T-cell (primary cell): ENCODE data around the gene MFAP1. TPM values are rescaled to one million over a fixed set of nuclear protein-coding genes. Genes with fewer than 3 reads are reported as not detected.
"Not testable (repeated sequence)": the region's sequence is repeated elsewhere in the genome, so short reads cannot be mapped to it uniquely, and the experiment has no call there.

ENCODE experiments used
- ATAC-seq, 4 experiments: fragments of 200-7000 bp in 3 of 4; fragments of 150-1000 bp in 1 of 4; cut with Tn5 transposase; replicated peaks in 1 of 4; 1 replicate in 3 of 4; 2 replicates in 1 of 4; pipeline ENCODE4 v1.10.0; 2021; ENCODE audit warnings: moderate library complexity in 3 of 4, mild to moderate bottlenecking in 2 of 4, moderate number of reproducible peaks in 1 of 4
- CTCF ChIA-PET, 2 donors: fragments of 300-600 bp; sonication (Branson Sonifier 250); formaldehyde crosslinking; loops; one replicate each; lab custom pipeline; 2022; ENCODE audit warnings: antibody characterized with exemption in 2 of 2; lab: Charles Lee
- POLR2A ChIA-PET, 2 donors: fragments of 300-600 bp; sonication (Branson Sonifier 250); formaldehyde crosslinking; loops; one replicate each; lab custom pipeline; 2022; ENCODE audit warnings: antibody characterized with exemption in 2 of 2; lab: Charles Lee
- DNase-seq, 35 experiments: peaks; one replicate each; pipeline versions ENCODE4 v3.0.0 to v3.0.0-alpha.2; 2013 to 2023
- H3K27ac ChIP-seq: one replicate; pipeline ENCODE4 v1.5.1; 2013; ENCODE audit warnings: low read length
- H3K27me3 ChIP-seq, 2 experiments: replicated peaks in 1 of 2; 1 replicate in 1 of 2; 2 replicates in 1 of 2; pipeline versions ENCODE4 v1.6.1 to v1.7.0; 2013; ENCODE audit warnings: low read length in 1 of 2, mixed read lengths in 1 of 2; ENCODE audit not compliant: control insufficient read depth in 2 of 2, insufficient read depth in 2 of 2; ENCODE audit errors: extremely low read depth in 1 of 2
- H3K36me3 ChIP-seq, 2 donors: 1 replicate in 1 of 2; 2 replicates in 1 of 2; pipeline versions ENCODE4 v1.6.1 to v1.7.0; 2013; ENCODE audit warnings: low read length in 1 of 2; ENCODE audit not compliant: control insufficient read depth in 2 of 2, insufficient read depth in 1 of 2; ENCODE audit errors: extremely low read depth in 1 of 2
- H3K4me1 ChIP-seq, 2 experiments: 1 replicate in 1 of 2; 2 replicates in 1 of 2; pipeline versions ENCODE4 v1.6.1 to v1.7.0; 2013; ENCODE audit warnings: low read length in 2 of 2, mixed read lengths in 1 of 2; ENCODE audit not compliant: insufficient read depth in 2 of 2, control insufficient read depth in 1 of 2; ENCODE audit errors: extremely low read depth in 1 of 2
- H3K4me3 ChIP-seq, 2 donors: 1 replicate in 1 of 2; 2 replicates in 1 of 2; pipeline versions ENCODE4 v1.5.1 to v1.7.0; 2013; ENCODE audit warnings: mild to moderate bottlenecking in 2 of 2, low read length in 1 of 2, moderate library complexity in 1 of 2; ENCODE audit not compliant: control insufficient read depth in 1 of 2; ENCODE audit errors: extremely low read depth in 1 of 2
- H3K9me3 ChIP-seq: 2 replicates; pipeline ENCODE4 v1.7.0; 2013
- H3K27ac Mint-ChIP-seq, 2 donors: one replicate each; pipeline ENCODE4 v1.8.0; 2020 to 2021; ENCODE audit warnings: mild to moderate bottlenecking in 2 of 2, mixed read lengths in 2 of 2
- H3K27me3 Mint-ChIP-seq, 2 donors: one replicate each; pipeline ENCODE4 v1.8.0; 2021 to 2022; ENCODE audit warnings: mixed read lengths in 2 of 2
- H3K36me3 Mint-ChIP-seq: one replicate; pipeline ENCODE4 v1.8.0; 2021; ENCODE audit warnings: mixed read lengths
- H3K4me1 Mint-ChIP-seq, 3 donors: one replicate each; pipeline ENCODE4 v1.8.0; 2020 to 2022; ENCODE audit warnings: mixed read lengths in 3 of 3, mild to moderate bottlenecking in 1 of 3
- H3K4me3 Mint-ChIP-seq, 3 donors: one replicate each; pipeline ENCODE4 v1.8.0; 2020 to 2022; ENCODE audit warnings: mild to moderate bottlenecking in 3 of 3, mixed read lengths in 3 of 3, moderate library complexity in 3 of 3
- H3K9me3 Mint-ChIP-seq, 3 donors: one replicate each; pipeline ENCODE4 v1.8.0; 2020 to 2022; ENCODE audit warnings: mixed read lengths in 3 of 3
- WGBS: methylation state at CpG from one replicate; pipeline ENCODE4 v1.1.5; 2013; ENCODE audit warnings: missing lambda C conversion rate; ENCODE audit not compliant: insufficient coverage; 5-methylcytosine and 5-hydroxymethylcytosine counted together
- total RNA-seq, 35 experiments: library from RNA in 6 of 35; stranded (reverse) in 6 of 35; fragments of 120-200 nt in 1 of 35; gene quantifications; one replicate each; pipeline versions ENCODE4 v1.2.1 to v1.2.4 and lab custom pipeline; 2013 to 2026

Gene MFAP1
- total RNA-seq, 5 donors from 2014 or later (not counting 1 experiment from before 2014, with no cell fraction given), result 9.6 to 22.1 (median 21.0) TPM

DNA sequence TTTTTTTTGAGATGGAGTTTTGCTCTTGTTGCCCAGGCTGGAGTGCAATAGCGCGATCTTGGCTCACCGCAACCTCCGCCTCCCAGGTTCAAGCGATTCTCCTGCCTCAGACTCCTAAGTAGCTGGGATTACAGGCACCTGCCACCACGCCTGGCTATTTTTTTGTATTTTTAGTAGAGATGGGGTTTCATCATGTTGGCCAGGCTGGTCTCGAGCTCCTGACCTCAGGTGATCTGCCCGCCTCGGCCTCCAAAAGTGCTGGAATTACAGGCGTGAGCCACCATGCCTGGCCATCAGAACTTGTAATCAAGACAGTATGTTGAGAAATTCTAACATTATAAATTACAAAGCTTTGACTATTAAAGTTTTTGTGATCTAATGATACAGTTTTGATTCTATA lies 42.1 kb upstream of the MFAP1 start:
- H3K27me3 ChIP-seq, H3K27me3 Mint-ChIP-seq, CTCF ChIA-PET, H3K4me3 ChIP-seq, DNase-seq, H3K9me3 Mint-ChIP-seq, H3K27ac ChIP-seq, H3K4me1 ChIP-seq, H3K4me1 Mint-ChIP-seq, H3K9me3 ChIP-seq, POLR2A ChIA-PET, ATAC-seq, H3K27ac Mint-ChIP-seq, H3K4me3 Mint-ChIP-seq: not testable (repeated sequence)
- no CpG with 5 or more reads among the region's 10 CpGs for WGBS
- peaks cover 5 to 11% of the 10 kb centered on the region in 2 donors for H3K36me3 ChIP-seq
- H3K36me3 Mint-ChIP-seq, result peaks cover 34% of the 10 kb centered on the region

DNA sequence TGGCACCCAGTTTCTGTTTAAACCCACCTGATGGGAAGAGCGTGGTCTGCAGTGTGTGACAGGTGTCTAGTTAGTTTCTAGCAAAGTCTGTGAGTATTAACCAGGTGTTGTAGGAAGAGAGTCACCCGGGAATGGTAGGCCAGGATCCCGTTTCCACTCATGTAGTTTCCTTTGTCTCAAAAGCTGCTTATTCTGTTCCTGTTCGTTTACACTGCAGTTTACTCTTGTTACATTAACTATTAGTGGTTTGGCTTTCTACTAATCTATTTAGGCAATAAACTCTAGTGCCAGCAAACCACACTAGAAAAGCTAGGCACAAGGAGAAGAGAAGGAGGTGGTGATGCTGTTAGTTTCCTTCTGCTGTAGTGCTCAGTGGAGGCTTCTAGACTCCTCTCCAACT lies 35.1 kb upstream of the MFAP1 start:
- Histone ChIP-seq H3K4me3 (no peak overlapping the region), H3K27ac (no peak overlapping the region), H3K36me3 (peaks cover 0 to 24% of the 10 kb centered on the region in 2 donors), H3K4me1 (no peaks in the 10 kb centered on the region), H3K9me3 (no peaks in the 10 kb centered on the region), H3K27me3 (no peaks in the 10 kb centered on the region)
- ATAC-seq (no peak), DNase-seq (no peak)
- Mint-ChIP-seq H3K27me3 (no peaks in the 10 kb centered on the region), H3K4me1 (no peaks in the 10 kb centered on the region), H3K4me3 (no peak overlapping the region), H3K27ac (no peak overlapping the region), H3K9me3 (no peaks in the 10 kb centered on the region), H3K36me3 (peaks cover 39% of the 10 kb centered on the region)
- ChIA-PET CTCF (no interaction called here), POLR2A (no interaction called here)
- WGBS, result no CpG with 5 or more reads among the region's 4 CpGs

DNA sequence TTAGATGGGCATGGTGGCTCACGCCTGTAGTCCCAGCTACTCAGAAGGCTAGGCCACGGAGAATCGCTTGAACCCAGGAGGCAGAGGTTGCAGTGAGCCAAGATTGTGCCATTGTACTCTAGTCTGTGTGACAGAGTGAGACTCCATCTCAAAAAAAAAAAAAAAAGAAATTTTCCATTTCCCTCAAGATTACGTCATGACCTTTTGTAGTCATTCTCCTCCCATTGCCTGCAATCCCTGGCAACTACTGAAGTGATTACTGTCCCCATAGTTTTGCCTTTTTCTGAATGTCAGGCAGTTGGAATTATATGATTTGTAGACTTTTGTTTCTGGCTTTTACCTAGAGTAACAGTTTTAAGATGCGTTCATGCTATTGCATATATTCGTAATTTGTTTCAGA lies 30.3 kb upstream of the MFAP1 start:
- no peaks in the 10 kb centered on the region for H3K9me3 ChIP-seq
- H3K4me1 ChIP-seq, result no peaks in the 10 kb centered on the region
- H3K4me3 Mint-ChIP-seq, result no peak overlapping the region
- WGBS, result no CpG with 5 or more reads among the region's 6 CpGs
- no peaks in the 10 kb centered on the region for H3K27me3 Mint-ChIP-seq
- H3K4me3 ChIP-seq, result no peak overlapping the region
- no peaks in the 10 kb centered on the region for H3K4me1 Mint-ChIP-seq
- no peaks in the 10 kb centered on the region for H3K27me3 ChIP-seq
- no peak for DNase-seq
- no peak overlapping the region for H3K27ac Mint-ChIP-seq
- no peak for ATAC-seq
- peaks cover 45% of the 10 kb centered on the region for H3K36me3 Mint-ChIP-seq
- peaks cover 2 to 30% of the 10 kb centered on the region in 2 donors for H3K36me3 ChIP-seq
- CTCF ChIA-PET, result no interaction called here
- H3K27ac ChIP-seq, result no peak overlapping the region
- H3K9me3 Mint-ChIP-seq, result no peaks in the 10 kb centered on the region
- POLR2A ChIA-PET, result no interaction called here

GRCh38 chr15:43852607-43853006 lies 28.1 kb upstream of the MFAP1 start:
- H3K27me3 Mint-ChIP-seq, result no peaks in the 10 kb centered on the region

GRCh38 chr15:43851251-43851650 lies 26.8 kb upstream of the MFAP1 start:
- Mint-ChIP-seq H3K9me3 (no peaks in the 10 kb centered on the region), H3K36me3 (peaks cover 29% of the 10 kb centered on the region), H3K4me3 (no peak overlapping the region), H3K27me3 (no peaks in the 10 kb centered on the region), H3K4me1 (no peaks in the 10 kb centered on the region), H3K27ac (no peak overlapping the region)
- H3K27ac ChIP-seq, result no peak overlapping the region
- ChIA-PET POLR2A (interaction anchor here in 1 of 2 donors (0.6 kb wide), 1 partner anchor 18 kb away, joined by 6 read pairs; no protein-coding TSS in a partner anchor), CTCF (interaction anchor here in 1 of 2 donors (0.6 kb wide), 1 partner anchor 696 kb away, joined by 9 read pairs; no protein-coding TSS in a partner anchor)
- peaks cover 5 to 18% of the 10 kb centered on the region in 2 donors for H3K36me3 ChIP-seq
- no peak for DNase-seq
- no peaks in the 10 kb centered on the region for H3K9me3 ChIP-seq
- ATAC-seq, result no peak
- no peaks in the 10 kb centered on the region for H3K4me1 ChIP-seq
- no CpG with 5 or more reads among the region's 3 CpGs for WGBS
- no peaks in the 10 kb centered on the region for H3K27me3 ChIP-seq
- H3K4me3 ChIP-seq, result no peak overlapping the region

More at GRCh38 chr15:43852607-43853006, 28.1 kb upstream of the MFAP1 start:
- no peak overlapping the region for H3K27ac ChIP-seq
- Mint-ChIP-seq H3K4me1 (no peaks in the 10 kb centered on the region), H3K9me3 (no peaks in the 10 kb centered on the region), H3K27ac (no peak overlapping the region), H3K4me3 (no peak overlapping the region), H3K36me3 (peaks cover 34% of the 10 kb centered on the region)
- no peaks in the 10 kb centered on the region for H3K27me3 ChIP-seq
- no CpG with 5 or more reads among the region's 4 CpGs for WGBS
- ChIA-PET POLR2A (no interaction called here), CTCF (no interaction called here)
- DNase-seq (no peak), ATAC-seq (no peak)
- H3K4me1 ChIP-seq, result no peaks in the 10 kb centered on the region
- no peak overlapping the region for H3K4me3 ChIP-seq
- no peaks in the 10 kb centered on the region for H3K9me3 ChIP-seq
- H3K36me3 ChIP-seq, result peaks cover 4 to 18% of the 10 kb centered on the region in 2 donors

DNA sequence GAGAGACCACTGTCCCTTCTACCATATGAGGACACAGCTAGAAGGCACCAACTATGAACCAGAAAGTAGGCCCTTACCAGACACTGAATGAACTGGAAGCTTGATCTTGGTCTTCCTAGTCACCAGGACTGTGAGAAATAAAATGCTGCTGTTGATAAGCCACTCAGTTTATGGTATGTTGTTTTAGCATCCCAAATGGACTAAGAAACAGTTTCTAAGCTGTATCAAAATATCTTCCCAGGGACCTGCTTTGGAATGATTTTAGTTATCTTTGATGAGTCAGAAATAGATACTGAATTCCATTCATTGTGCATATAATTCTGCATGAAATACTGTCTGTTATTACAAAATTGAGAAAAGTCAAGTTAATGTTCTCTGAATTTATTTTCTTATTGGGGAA lies 20.9 kb upstream of the MFAP1 start:
- POLR2A ChIA-PET, result interaction anchor here in 1 of 2 donors (0.5 kb wide), 1 partner anchor 15 kb away, joined by 4 read pairs; no protein-coding TSS in a partner anchor
- Histone ChIP-seq H3K27ac (no peak overlapping the region), H3K36me3 (peaks cover 3 to 22% of the 10 kb centered on the region in 2 donors), H3K9me3 (no peaks in the 10 kb centered on the region), H3K4me3 (no peak overlapping the region), H3K27me3 (no peaks in the 10 kb centered on the region), H3K4me1 (no peaks in the 10 kb centered on the region)
- Mint-ChIP-seq H3K36me3 (peaks cover 27% of the 10 kb centered on the region), H3K4me3 (no peak overlapping the region), H3K9me3 (no peaks in the 10 kb centered on the region), H3K4me1 (no peaks in the 10 kb centered on the region), H3K27ac (no peak overlapping the region), H3K27me3 (no peaks in the 10 kb centered on the region)
- CTCF ChIA-PET, result no interaction called here
- ATAC-seq, result no peak
- DNase-seq, result no peak

DNA sequence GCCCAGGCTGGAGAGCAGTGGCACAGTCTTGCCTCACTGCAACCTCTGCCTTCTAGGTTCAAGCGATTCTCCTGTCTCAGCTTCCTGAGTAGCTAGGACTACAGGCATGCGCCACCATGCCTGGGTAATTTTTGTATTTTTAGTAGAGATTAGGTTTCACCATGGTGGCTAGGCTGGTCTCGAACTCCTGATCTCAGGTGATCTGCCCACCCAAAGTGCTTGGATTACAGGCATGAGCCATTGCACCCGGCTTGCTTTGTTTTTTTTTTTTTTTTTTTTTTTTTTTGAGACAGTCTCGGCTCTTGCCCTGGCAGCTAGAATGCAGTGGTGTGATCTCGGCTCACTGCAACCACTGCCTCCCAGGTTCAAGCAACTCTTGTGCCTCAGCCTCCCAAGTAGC lies 8.0 kb upstream of the MFAP1 start:
- POLR2A ChIA-PET, result interaction anchor here (0.6 to 1.0 kb wide), 4 partner anchors 8 to 588 kb away, joined by 4 to 6 read pairs (median 6); partner anchors contain the start of gene MFAP1 (in 2 of the 2)
- H3K27me3 Mint-ChIP-seq, DNase-seq, CTCF ChIA-PET, H3K36me3 Mint-ChIP-seq, H3K27ac ChIP-seq, H3K27ac Mint-ChIP-seq, H3K9me3 Mint-ChIP-seq, H3K27me3 ChIP-seq, ATAC-seq, H3K4me3 ChIP-seq, H3K9me3 ChIP-seq: not testable (repeated sequence)
- 100% methylated on average over 1 of the region's 6 CpGs for WGBS
- Histone ChIP-seq H3K4me1 (peaks cover 8 to 27% of the 10 kb centered on the region in 2 experiments), H3K36me3 (peaks cover 0 to 12% of the 10 kb centered on the region in 2 donors)
- peak overlapping the region in 1 of 3 donors; percentile 21 for H3K4me3 Mint-ChIP-seq
- peaks cover 28 to 34% (median 33%) of the 10 kb centered on the region in 3 donors for H3K4me1 Mint-ChIP-seq
